GM18511 (cell line): ENCODE measurements around the gene CASTOR1.
A peak's percentile ranks its signal among the peaks of the same experiment; 100 is the strongest.

Experiments
- ATAC-seq: cut with Tn5 transposase; IDR thresholded peaks from one replicate; pipeline ENCODE4 v1.9.1; 2021; ENCODE audit warnings: mild to moderate bottlenecking, moderate library complexity; ENCODE audit not compliant: unreplicated experiment

Gene CASTOR1

DNA sequence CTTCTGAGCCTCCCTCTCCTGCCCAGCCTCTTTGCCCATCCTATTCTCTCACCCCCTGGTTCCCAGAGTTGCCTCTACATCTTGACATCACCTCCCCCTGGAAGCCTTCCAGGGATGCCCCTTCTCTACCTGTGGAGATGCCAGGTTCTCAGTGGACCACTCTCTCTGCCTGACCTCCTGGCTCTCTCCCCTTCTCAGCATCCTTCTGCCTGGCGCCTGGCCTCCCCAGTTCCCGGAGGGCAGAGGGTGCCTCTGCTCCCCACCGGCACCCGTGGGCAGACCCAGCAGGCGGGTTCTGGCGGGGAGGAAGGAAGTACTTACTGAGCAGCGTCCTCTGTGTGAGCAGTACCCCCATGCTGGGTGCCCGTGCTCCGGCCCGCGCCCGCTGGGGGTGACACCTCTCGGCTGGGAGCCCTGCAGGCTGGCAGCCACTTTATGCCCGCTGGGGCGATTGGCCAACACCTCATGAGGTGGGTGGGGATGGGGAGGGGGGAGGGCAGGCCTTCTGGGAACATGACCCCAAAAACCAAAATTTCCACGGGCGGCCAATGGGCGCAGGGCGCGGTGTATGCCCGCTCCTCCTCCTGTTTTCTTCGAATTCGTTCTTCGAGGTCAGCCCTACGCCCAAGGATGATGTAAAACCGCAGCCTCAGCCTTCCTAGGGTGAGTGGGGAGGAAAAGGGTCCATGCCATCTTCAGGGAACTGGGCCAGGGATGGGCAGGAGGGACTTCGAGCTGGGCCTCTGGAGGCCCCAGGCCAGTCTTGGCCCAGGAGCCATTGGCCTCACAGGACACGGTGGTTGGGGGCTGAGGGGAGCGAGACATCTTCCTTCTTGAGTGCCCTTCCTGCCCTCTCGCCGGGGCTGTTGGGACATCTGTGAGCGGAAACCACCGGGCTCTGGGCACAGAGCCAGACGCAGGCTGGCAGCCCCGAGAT is 22.6 kb downstream of the CASTOR1 start, which contains the start of gene OSM:
Gene OSM (minus strand): TSS at position 407 of the 937 bp plus-strand sequence. CDS start 52 bp downstream, at position 355.
- peak; percentile 29 for ATAC-seq

DNA sequence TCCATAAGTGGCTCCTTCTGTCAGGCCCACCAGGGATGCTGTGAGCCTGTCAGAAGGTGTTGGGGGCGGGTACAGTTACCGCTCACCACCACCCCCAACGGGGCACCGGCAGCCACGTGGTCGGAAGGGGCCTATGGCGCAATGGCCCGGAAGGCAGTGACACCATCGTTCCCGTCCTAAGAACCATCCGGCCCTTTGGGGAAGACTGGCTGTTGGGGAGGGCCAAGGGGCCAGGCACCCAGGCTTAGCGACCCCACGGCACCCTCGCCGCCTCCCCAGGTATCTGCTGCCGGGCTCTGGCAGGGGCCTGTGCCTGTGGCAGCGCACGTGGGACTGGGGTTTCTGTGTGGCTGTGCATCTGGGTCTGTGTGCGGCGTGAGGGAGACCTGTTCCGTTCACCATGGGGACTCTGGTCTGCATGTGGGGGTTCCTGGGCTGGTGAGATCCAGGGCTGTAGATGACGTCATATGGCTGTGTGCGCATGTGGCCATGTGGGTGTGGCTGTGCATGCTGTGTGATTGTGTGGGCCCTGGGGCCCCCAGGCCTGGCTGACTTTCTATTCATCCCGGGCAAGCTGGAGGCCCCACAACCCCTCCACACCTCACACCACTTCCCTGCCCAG is 23.4 kb downstream of the CASTOR1 start:
- peak; percentile 66 for ATAC-seq

DNA sequence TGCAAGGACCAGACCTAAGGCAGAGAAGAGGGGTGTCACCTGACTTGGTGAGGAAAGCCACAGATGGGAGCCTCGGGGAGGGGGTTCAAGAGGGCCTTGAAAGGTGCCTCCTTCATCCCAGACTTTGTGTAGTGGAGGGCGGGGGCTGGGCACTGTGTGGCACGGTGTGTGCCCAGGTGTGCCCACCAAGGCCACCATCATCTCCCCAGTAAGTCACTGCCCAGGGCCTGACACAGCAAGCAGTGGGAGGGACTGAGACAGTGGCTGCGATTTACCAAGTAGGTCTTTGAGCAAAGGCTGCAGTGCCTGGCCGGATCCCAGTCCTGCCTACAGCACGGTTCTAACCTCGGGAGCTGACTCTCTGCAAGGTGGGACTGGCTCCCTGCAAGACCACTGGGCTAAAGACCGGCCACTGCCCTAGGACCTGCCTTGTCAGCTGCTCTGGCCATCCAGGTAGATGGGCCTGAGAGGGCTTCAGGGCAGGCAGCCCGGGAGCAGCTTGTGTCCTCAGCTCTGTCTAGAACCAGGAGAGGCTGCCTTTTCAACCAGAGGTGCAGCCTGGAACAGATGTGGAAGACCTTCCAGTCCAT is 24.1 kb downstream of the CASTOR1 start:
- no peak for ATAC-seq

DNA sequence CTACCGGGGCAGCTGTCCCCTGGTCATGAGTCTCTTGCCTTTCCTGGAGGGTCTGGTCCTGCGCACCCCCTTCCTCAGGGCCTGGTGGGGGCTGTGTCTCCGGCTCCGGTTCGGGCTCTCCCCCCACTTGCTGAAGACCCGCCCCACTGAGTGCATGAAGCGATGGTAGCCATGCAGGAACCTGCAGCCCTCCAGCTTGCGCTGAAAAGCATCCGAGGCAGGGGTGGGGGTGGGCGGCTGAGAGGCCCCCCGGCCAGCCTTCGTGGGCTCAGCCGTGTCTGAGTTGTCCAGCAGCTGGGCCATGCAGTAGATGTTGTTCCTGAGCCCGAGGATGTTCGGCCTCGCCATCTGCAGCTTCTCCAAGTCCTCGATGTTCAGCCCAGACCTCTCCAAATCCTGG is 25.4 kb downstream of the CASTOR1 start:
- no peak for ATAC-seq

DNA sequence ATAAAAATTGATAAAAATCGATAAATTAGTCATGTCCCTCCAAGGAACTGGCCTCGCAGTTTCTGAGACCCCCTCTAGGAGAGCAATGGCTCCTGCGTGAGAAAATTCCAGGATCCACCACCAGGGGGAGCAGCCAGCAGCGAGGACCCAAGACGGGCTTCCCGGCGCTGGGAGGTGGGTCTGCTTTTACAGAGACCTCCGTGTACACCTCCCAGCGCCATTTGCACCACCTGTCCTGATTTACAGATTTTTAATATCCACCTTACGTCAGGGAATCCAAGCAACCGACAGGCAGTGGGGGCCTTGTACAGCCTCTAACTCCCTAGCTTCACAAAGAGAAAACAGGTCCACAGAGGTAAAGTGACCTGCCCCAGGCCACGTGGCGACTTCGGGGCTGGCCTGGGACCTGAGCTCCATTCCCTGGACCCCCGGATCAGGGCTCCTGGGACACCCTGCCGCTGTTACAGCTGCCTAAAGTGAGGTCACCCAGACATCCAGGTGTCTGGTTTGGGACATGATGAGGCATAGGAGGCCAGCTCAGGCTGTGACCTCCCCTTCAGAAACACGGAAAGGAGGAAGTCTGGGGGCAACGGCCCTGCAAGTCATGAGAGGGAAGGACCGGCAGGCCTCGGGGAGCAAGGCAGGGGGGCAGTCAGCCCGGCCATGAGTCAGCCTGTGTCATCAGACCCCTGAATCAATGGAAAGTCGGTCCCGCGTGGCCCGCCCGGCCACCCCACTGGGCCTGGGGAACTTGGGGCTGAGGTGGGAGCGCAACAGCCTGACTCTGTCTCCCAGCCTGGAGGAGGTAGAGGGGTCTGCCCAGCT is 26.2 kb downstream of the CASTOR1 start:
- ATAC-seq, result no peak

DNA sequence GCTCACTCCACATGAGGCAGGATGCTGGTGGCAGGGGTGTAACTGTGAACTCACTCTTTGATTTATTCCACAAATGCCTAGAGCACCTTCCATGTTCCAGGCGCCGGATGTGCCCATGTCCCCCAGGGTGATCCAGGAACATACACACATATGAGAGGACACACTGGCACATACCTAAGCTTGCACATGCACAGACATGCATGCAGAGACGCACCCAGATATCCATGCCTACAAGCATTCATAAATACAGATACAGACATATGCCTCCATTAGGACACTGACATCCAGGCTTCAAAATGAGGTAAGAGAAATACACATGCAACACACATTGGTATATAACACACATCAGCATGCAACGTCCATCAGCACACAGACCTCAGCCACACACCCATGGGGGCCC is 27.2 kb downstream of the CASTOR1 start:
- no peak for ATAC-seq

DNA sequence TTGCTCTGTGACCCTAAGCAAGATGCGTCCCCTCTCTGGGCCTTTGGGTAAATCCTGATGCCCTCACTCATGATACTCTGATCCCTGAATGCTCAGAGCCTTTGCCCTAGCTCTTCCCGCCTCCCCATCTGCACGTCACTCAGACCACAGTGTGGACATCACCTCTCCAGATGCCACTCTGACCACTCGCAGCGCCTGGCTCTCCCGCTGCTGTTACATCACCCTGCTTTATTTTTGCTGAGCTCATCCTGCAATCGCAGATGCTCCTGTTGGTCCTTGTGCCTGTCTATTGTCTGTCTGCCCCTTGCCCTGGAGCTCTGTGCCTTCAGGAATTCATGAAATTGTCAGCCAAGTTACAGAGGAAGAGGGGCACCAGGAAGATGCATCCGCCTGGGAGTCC is 28.2 kb downstream of the CASTOR1 start:
- ATAC-seq, result no peak

DNA sequence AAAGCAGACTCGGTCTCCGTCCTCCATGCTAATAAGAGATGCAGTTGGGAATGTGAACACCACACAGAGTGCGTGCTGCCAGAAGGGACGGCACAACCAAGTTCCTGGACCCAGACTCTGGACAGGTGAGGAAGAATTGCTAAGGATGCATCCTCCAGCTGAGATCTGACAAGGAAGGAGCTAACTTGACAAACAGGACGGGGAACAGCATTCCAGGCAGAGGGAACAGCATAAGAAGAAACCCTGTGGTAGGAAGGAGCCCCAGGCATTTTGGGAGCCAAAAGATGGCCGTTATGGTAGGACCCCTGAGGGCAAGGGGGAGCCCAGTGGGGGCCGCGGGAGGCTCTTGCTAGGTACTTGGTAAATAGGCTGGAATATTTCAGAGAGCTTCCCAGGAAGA is 28.6 kb downstream of the CASTOR1 start:
- ATAC-seq, result no peak

DNA sequence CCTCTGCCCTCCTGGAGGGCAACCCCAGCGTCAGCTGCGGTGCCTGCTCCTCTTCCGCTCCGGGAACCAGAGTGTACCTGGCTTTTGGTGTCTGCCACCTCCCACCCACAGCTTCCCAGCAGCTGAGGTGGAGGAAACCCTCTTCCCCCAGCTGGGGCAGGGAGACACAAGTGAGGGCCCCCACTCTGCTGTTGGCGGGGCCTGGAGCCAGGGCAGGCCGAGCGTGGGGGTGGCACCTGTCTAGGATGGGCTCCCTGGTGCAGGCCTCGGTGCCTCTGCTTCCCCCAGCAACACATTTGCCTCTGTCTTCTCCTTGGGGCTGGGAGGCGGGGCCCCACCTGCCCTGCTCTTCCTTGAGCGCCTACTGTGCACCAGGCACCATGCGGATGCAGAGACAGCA is 29.0 kb downstream of the CASTOR1 start:
- no peak for ATAC-seq

DNA sequence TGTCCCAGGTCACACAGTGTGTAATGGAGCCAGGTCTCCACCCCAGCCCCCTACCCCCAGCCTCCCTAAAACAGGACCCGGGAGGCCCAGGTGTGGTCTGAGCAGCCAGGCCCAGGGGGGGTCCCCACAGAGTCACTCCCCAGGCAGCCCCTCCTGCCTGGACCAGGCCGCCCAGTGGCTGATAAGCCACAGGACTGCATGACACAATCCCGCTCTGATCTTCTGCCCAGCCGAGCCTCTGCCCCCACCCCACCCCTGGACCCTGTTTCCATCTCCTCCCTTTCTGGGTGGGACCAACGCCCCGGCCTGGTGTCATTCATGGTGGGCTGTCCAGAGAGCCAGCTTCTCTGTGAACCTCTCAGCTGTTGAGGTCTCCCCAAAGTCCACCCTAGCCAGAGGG is 35.0 kb downstream of the CASTOR1 start:
- no peak for ATAC-seq

DNA sequence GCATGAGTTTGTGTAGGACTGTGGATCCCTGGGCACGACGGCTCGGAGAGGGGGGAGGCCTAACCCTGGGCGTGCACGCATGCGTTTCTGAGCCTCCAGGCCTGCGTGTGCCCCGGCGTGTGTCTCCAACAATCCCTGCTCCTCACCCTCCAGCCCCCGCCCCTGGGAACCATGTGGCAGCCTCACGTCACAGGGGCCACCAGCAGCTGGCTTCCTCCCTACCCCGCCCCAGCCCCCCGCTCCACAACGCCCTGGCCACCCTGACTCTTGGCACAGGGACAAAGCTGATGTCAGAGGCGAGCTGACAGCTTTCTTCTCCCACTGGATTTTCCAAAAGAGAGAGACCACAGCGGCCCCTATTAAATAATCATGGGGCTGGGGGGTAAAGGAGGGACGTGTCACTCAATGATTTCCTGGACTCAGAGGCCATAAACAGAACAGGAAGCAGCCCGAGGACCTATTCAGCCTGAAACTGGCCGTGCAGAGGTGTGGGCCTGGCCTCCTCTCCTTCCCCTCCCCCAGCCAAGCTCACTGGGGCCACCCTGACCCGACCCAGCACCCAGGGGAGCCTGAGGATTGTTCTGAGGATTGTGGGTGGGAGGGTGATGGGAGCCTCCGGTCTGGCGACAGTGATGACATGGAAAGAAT is 36.0 kb downstream of the CASTOR1 start:
- ATAC-seq, result no peak

DNA sequence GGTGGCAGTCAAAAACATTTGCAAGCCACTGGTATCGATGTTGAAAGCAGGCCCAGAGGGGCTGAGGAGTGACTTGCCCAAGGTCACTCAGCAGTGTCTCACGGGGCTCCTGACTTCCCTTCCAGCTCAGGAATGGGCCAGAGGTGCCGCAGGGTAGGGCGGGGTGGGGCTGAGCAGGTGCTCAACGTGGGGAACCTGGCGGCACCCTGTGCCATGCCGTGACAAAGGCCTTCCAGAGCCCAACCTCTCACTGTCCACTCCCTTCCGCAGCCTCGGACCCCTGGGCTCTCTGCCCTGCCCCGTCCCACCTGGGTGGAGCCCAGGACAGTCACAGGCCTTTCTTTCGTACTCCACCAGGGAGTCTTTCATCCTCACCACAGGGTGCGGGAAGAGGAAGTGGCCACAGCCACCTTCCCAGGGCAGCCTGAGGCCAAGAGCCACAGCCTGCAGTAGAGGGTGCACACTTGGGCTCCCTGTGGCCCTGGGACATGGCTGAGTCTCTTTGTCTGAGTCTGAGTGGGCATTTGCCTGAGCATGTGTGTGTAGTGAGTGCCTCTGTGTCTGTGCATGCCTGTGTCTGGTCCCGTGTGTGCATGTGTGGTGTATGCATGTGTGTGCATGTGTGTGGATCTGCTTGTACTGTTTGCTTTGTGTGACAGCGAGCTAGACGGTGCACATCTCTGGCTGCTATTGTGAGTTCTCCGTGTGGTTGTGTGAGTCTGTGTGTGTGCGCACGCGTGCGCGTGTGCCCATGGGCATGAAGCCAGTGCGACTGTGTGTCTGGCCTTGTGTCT is 36.7 kb downstream of the CASTOR1 start:
- no peak for ATAC-seq

DNA sequence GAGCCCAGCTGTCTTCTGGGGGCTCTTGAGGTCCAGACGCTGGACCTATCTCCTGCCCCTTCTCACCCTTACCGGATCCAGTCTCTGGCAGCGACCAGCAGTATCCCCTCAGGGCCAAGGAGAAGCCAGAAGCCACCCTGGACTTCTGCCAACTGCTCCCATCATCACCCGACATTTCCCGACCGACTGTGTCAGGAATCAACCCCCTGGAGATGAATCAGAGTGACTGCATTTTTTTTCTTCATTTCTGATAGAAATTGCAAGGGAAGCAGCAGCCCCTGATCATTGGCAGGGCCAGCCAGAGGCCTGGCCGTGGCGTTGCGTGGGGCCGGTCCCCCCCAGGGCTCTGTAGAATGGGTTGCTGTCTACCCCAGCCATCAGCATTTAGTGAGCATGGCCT is 37.6 kb downstream of the CASTOR1 start:
- no peak for ATAC-seq

DNA sequence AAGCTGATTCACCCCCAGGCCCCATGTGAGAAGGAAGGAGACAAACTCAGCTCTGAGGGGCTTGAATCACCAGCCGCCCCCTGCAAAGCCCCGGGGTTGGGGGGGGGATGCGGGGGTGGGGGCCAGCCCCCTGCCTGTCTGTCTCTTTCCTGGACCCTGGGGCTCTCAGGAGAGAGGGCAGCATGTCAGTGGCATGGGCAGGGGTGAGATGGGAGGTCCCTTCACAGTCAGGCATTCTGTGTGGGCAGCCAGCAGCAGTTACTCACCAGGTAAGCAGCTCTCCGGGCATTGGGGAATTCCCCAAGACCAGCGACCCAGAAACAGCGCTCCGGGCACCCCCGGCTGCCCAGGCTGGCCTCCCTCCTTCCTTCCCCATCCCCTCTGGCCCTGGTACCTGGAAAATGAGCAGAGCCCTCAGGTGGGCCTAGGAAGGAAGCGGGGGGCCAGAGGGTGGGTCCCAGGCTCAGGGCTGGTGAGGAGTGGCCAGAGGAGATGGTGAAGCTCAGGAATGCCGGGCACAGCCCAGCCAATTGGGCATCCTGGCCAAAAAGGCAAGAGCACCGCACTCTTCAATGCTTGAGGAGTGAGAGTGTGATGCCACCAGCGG is 38.5 kb downstream of the CASTOR1 start:
- no peak for ATAC-seq

DNA sequence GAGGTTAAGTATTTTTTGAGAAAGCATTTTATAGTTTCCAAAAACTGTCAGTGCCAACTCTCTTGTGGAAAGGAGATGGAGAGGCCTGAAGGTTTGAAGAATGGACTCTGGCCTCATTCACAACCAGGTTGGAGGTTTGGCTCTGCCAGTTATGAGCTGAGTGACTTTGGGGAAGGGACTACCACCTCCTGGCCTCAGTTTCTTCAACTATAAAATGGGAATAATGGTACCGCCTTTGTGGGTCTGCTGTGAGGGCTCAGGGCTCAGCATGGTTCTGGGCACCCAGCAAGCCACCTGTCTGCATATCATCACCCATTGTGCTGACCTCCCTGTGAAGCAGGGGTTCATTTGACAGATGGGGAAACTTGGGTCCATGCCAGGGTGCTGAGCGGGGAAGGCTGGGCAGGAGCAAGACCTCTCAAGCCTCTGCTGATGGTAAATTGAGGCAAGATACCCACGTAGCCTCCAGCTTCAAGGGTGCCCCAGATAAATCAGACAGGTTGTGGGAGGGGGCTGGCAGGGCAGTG is 39.2 kb downstream of the CASTOR1 start:
- ATAC-seq, result no peak

DNA sequence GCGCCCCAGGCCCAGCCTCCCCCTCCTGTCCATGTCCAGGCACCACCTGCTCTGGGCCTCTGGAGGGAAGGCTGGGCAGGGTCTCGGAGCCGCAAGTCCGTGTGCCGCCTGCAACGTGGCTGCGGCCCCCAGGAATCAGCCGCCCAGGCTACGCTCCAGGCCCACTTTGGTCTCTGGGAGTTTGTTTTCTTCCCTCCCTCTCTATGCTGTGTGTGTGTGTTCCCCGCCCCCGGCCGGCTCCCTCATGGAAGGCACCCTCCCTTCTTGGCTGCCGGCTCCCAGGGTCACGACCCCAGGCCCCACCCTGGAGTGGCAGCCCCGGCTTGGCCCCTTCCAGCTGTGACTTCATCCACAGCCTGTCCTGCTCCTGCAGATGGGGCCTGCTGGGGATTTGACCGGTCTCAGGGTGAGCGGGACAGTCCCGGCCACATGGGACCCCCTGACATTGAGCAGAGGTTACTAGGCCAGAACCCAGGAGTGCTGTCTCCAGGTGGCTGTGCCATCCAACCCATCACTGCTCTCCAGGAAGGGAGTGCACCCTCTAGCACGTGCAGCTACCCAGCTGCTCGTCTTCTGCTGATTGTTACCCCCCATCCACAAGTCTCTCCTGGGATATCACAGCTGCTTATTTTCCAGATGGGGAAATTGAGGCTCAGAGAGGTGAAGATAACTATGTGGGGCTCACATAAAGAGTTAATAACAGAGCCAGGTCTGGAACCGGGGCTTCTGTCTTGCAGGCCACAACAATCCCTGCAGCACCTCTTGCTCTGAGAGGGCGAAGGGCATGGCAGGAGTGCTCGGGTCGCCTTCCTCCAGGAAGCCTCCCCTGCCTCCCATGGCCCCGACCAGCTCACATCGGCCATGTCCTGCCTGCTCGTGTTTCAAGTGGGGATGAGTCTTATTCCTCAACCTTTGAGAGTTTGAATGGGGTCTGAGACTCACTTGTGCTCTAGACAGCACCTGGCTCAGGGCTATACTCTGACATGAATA is 40.0 kb downstream of the CASTOR1 start:
- ATAC-seq, result no peak

DNA sequence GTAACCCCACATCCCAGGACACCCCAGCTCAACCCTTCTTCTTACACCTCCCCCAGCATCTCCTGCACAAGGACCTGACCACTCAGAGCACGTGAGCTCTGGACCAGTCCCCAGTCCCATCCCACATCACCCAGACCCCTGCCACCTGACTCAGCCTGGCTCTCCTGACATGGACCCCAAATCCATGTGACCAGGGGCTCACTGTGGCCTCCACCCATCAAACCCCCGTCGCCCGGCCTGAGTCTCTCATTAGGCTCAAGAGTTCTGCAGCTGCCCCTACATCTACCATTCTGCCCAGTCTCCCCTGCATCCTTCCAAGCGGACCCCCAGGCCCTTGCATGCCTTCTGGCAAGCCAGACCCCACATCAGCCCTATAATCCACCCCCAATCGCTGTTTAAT is 40.8 kb downstream of the CASTOR1 start:
- ATAC-seq, result no peak

DNA sequence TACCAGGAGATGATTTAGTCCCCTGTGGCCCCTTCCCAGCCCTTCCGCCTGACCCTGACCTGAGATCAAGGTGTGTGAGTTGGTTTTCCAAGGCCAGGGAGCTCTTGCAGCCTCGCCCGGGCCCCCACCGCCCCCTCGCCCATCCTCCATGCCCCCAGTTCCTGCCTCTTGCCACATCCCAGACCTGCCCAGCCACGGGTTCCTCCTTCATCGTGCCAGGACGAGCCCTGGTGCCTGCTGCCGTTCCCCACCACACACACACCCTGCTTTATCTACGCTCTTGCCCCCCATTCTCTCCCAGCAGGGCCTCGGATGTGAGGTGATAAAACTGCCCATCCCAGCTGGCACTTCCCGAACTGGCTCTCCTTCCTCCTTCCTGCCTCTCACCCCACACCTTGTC is 41.3 kb downstream of the CASTOR1 start:
- no peak for ATAC-seq
